Prostate gland (tissue), 2 donors: ENCODE measurements around the gene HNF1A. TPM values are rescaled to one million over a fixed set of nuclear protein-coding genes. Genes with fewer than 3 reads are reported as not detected.
"Not testable (repeated sequence)": the region's sequence is repeated elsewhere in the genome, so short reads cannot be mapped to it uniquely, and the experiment has no call there.

ENCODE experiments used
- DNase-seq: peaks from one replicate; pipeline ENCODE4 v3.0.0-alpha.2; 2019; ENCODE audit warnings: low spot score
- H3K27ac ChIP-seq, 2 donors: fragments of 200-600 bp; sonication (generic); 2 replicates each; pipeline ENCODE4 v1.5.1; 2017 to 2019
- H3K27me3 ChIP-seq: fragments of 200-600 bp; sonication (generic); replicated peaks from 2 replicates; pipeline ENCODE4 v1.5.1; 2019; ENCODE audit not compliant: insufficient read depth
- H3K36me3 ChIP-seq, 2 donors: fragments of 200-600 bp; sonication (generic); 1 replicate in 1 of 2; 2 replicates in 1 of 2; pipeline versions ENCODE4 v1.5.1 to v1.8.1; 2017 to 2019
- H3K4me1 ChIP-seq: fragments of 200-600 bp; sonication (generic); replicated peaks from 2 replicates; pipeline ENCODE4 v1.5.1; 2019
- H3K4me3 ChIP-seq, 2 donors: fragments of 200-600 bp; sonication (generic); 2 replicates each; pipeline ENCODE4 v1.5.1; 2017 to 2019
- H3K9me3 ChIP-seq: fragments of 200-600 bp; sonication (generic); 2 replicates; pipeline ENCODE4 v1.5.1; 2017
- CTCF ChIP-seq, 4 experiments: fragments of 200-600 bp in 2 of 4; fragments of 450-650 bp in 2 of 4; sonication (generic) in 2 of 4; IDR thresholded peaks; 1 replicate in 3 of 4; 2 replicates in 1 of 4; pipeline ENCODE4 v1.5.1; 2016 to 2019; ENCODE audit warnings: antibody characterized with exemption in 4 of 4, mild to moderate bottlenecking in 2 of 4, moderate library complexity in 2 of 4
- POLR2A ChIP-seq: fragments of 450-650 bp; IDR thresholded peaks from one replicate; pipeline ENCODE4 v1.6.1; 2016; ENCODE audit warnings: antibody characterized with exemption, mild to moderate bottlenecking
- POLR2AphosphoS5 ChIP-seq: sonication (generic); formaldehyde crosslinking; IDR thresholded peaks from one replicate; pipeline ENCODE4 v1.6.1; 2017; ENCODE audit warnings: antibody characterized with exemption
- WGBS: methylation state at CpG from one replicate; pipeline ENCODE4 v1.1.5; 2018; 5-methylcytosine and 5-hydroxymethylcytosine counted together
- intact Hi-C: fragments of 100-400 bp; cut with DNase I; formaldehyde crosslinking; loops from one replicate; pipeline ENCODE4 v1.14.2; 2022
- total RNA-seq, 2 donors: library from RNA; depleted of rRNA; stranded (reverse); fragments of >200 nt; gene quantifications; one replicate each; pipeline ENCODE4 v1.1.0, GENCODE V29; 2016

The HNF1A gene
- total RNA-seq, 2 donors from 2014 or later: 1.1 to 1.3 TPM

GRCh38 chr12:121038861-121039668 is 60.7 kb downstream of the HNF1A start, which contains the start of gene OASL:
TSS of gene OASL (minus strand) at chr12:121039246. CDS start at chr12:121038971, 275 bp downstream.
- no peak for DNase-seq
- Histone ChIP-seq H3K36me3 (no peaks in the 10 kb centered on the region), H3K27me3 (no peaks in the 10 kb centered on the region), H3K9me3 (no peaks in the 10 kb centered on the region), H3K4me3 (peak within 1 kb of the TSS; percentile 20 to 23), H3K4me1 (no peaks in the 10 kb centered on the region), H3K27ac (no peak within 1 kb of the TSS)
- TF ChIP-seq CTCF (IDR thresholded peaks at IDR 0.05): no peak
- no peak for TF ChIP-seq POLR2AphosphoS5
- TF ChIP-seq POLR2A: peak; percentile 17
- 29% methylated on average over 13 of the region's 13 CpGs for WGBS
- intact Hi-C loops: no loop called here

- H3K4me1 ChIP-seq: no peaks in the 10 kb centered on the region
- no peak overlapping the region for H3K4me3 ChIP-seq
- no peaks in the 10 kb centered on the region for H3K36me3 ChIP-seq
- no peaks in the 10 kb centered on the region for H3K27me3 ChIP-seq
- no peaks in the 10 kb centered on the region for H3K9me3 ChIP-seq
- DNase-seq: no peak
- TF ChIP-seq POLR2AphosphoS5: no peak
- TF ChIP-seq POLR2A: no peak
- no peak for TF ChIP-seq CTCF (IDR thresholded peaks at IDR 0.05)
- H3K27ac ChIP-seq: no peak overlapping the region
- whole genome bisulfite sequencing: 85% methylated on average over 4 of the region's 4 CpGs
- intact Hi-C loops: no loop called here
These were observed 64.7 kb downstream of the HNF1A start for GRCh38 chr12:121043067-121043466.

GRCh38 chr12:121047400-121047799 is 69.1 kb downstream of the HNF1A start:
- H3K4me3 ChIP-seq, H3K27ac ChIP-seq, DNase-seq, intact Hi-C loops, H3K27me3 ChIP-seq, H3K36me3 ChIP-seq, H3K9me3 ChIP-seq, H3K4me1 ChIP-seq: not testable (repeated sequence)
- WGBS: 74% methylated on average over 12 of the region's 12 CpGs

- intact Hi-C loops: no loop called here
- H3K4me1 ChIP-seq: no peaks in the 10 kb centered on the region
- WGBS: 71% methylated on average over 7 of the region's 7 CpGs
- H3K27me3 ChIP-seq: no peaks in the 10 kb centered on the region
- no peaks in the 10 kb centered on the region for H3K36me3 ChIP-seq
- no peak for DNase-seq
- TF ChIP-seq CTCF (IDR thresholded peaks at IDR 0.05) (no peak), POLR2A (no peak), POLR2AphosphoS5 (no peak)
- no peaks in the 10 kb centered on the region for H3K9me3 ChIP-seq
- no peak overlapping the region for H3K27ac ChIP-seq
- no peak overlapping the region for H3K4me3 ChIP-seq
These were observed 70.1 kb downstream of the HNF1A start for GRCh38 chr12:121048442-121048841.

DNA sequence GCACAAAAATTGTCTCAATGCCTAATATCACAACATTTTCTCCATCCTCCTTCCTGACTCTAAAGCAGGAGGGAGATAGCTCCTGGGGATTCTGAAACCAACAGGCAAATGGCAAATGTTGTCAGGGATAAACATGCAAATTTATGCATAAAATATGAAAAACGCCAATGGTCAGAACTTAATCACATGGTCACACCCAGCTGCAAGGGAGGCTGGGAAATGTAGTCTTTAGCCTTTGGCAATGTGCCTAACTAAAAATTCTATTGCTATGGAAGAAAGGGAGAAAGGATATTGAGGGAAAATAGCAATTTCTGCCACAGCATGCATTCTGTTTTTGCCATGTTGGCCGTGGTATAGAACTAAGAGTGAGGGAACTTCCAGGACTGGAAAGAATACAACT is 72.4 kb downstream of the HNF1A start:
- no peak for DNase-seq
- Histone ChIP-seq H3K36me3 (no peaks in the 10 kb centered on the region), H3K27ac (no peak overlapping the region), H3K4me3 (no peak overlapping the region), H3K27me3 (no peaks in the 10 kb centered on the region), H3K4me1 (no peaks in the 10 kb centered on the region), H3K9me3 (no peaks in the 10 kb centered on the region)
- intact Hi-C loops: no loop called here
- TF ChIP-seq CTCF (IDR thresholded peaks at IDR 0.05): no peak
- TF ChIP-seq POLR2A: no peak
- no peak for TF ChIP-seq POLR2AphosphoS5
- WGBS: 75% methylated on average over 2 of the region's 2 CpGs

Other genes with a start within 250 kb of the HNF1A start
- gene SPPL3, start 74.2 kb upstream of the HNF1A start, total RNA-seq: 10 to 100 TPM; 36.0 to 37.1 TPM
- gene C12orf43, start 37.9 kb downstream of the HNF1A start, total RNA-seq: 10 to 100 TPM; 13.8 to 15.2 TPM
- gene OASL, start 60.7 kb downstream of the HNF1A start, total RNA-seq: under 1 TPM; 0.14 to 0.91 TPM
- gene P2RX7, start 154.3 kb downstream of the HNF1A start, total RNA-seq: 10 to 100 TPM in 1 of 2 donors, 1 to 10 TPM in 1; 1.4 to 11.8 TPM
- 100 to 1,000 TPM in 1 of 2 donors, 10 to 100 TPM in 1; 63.2 to 103 TPM for gene P2RX4, start 231.6 kb downstream of the HNF1A start, total RNA-seq